Measurements from ENCODE around the gene ZFP36L1. TPM values are rescaled to one million over a fixed set of nuclear protein-coding genes. Genes with fewer than 3 reads are reported as not detected.

ZFP36L1 gene
- total and polyA plus RNA-seq, 9 of the 15 experiments (the other 6 are each of a cell fraction or from before 2014, with no cell fraction given), result 1.3 to 26.6 (median 3.7) TPM

- TF ChIP-seq, protein P1, sequence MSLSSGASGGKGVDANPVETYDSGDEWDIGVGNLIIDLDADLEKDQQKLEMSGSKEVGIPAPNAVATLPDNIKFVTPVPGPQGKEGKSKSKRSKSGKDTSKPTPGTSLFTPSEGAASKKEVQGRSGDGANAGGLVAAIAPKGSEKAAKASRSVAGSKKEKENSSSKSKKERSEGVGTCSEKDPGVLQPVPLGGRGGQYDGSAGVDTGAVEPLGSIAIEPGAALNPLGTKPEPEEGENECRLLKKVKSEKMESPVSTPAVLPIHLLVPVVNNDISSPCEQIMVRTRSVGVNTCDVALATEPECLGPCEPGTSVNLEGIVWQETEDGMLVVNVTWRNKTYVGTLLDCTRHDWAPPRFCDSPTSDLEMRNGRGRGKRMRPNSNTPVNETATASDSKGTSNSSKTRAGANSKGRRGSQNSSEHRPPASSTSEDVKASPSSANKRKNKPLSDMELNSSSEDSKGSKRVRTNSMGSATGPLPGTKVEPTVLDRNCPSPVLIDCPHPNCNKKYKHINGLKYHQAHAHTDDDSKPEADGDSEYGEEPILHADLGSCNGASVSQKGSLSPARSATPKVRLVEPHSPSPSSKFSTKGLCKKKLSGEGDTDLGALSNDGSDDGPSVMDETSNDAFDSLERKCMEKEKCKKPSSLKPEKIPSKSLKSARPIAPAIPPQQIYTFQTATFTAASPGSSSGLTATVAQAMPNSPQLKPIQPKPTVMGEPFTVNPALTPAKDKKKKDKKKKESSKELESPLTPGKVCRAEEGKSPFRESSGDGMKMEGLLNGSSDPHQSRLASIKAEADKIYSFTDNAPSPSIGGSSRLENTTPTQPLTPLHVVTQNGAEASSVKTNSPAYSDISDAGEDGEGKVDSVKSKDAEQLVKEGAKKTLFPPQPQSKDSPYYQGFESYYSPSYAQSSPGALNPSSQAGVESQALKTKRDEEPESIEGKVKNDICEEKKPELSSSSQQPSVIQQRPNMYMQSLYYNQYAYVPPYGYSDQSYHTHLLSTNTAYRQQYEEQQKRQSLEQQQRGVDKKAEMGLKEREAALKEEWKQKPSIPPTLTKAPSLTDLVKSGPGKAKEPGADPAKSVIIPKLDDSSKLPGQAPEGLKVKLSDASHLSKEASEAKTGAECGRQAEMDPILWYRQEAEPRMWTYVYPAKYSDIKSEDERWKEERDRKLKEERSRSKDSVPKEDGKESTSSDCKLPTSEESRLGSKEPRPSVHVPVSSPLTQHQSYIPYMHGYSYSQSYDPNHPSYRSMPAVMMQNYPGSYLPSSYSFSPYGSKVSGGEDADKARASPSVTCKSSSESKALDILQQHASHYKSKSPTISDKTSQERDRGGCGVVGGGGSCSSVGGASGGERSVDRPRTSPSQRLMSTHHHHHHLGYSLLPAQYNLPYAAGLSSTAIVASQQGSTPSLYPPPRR (CRISPR knock-in tag; IDR thresholded peaks at IDR 0.05; ENCODE audit: borderline replicate concordance), result no peak
- no peak for TF ChIP-seq CBX8 (IDR thresholded peaks at IDR 0.05; ENCODE audit: borderline replicate concordance, extremely low read depth, low read depth, low read length, poor library complexity, severe bottlenecking)
- TF ChIP-seq JUNB (CRISPR knock-in tag; conservative IDR thresholded peaks at IDR 0.05), result no peak
- no peak for TF ChIP-seq FOXA1 (IDR thresholded peaks at IDR 0.05; ENCODE audit: borderline replicate concordance)
- no peak for TF ChIP-seq E4F1 (CRISPR knock-in tag; IDR thresholded peaks at IDR 0.05; ENCODE audit: borderline replicate concordance)
- 0 out of 2 replicates have a peak, but pooled peaks have one; percentile 10 for TF ChIP-seq CXXC5 (CRISPR knock-in tag; IDR thresholded peaks at IDR 0.05)
- TF ChIP-seq ZBTB17 (CRISPR knock-in tag; IDR thresholded peaks at IDR 0.05), result no peak
- no peak for TF ChIP-seq ZNF140 (CRISPR knock-in tag; IDR thresholded peaks at IDR 0.05)
- TF ChIP-seq HMBOX1 (IDR thresholded peaks at IDR 0.05), result peak; percentile 58
- no peak for TF ChIP-seq ZNF354B (CRISPR knock-in tag; IDR thresholded peaks at IDR 0.05)
- TF ChIP-seq TFAP4 (CRISPR knock-in tag; IDR thresholded peaks at IDR 0.05; ENCODE audit: borderline replicate concordance), result peak; percentile 97
- TF ChIP-seq AFF4 (CRISPR knock-in tag; IDR thresholded peaks at IDR 0.05), result no peak
Measured at GRCh38 chr14:68762953-68763764, 29.7 kb downstream of the ZFP36L1 start (continued).
